HEK293 (cell line): ENCODE data around the gene ATP2A3.

Experiments
- CTCF ChIA-PET: fragments of 350-600 bp; formaldehyde crosslinking; extraction: SDS; loops from one replicate; lab custom pipeline; 2021; ENCODE audit warnings: antibody characterized with exemption; lab: Yijun Ruan, JAX
- POLR2A ChIA-PET: fragments of 300-600 bp; formaldehyde crosslinking; extraction: SDS; loops from one replicate; lab custom pipeline; 2020; ENCODE audit warnings: antibody characterized with exemption, inconsistent platforms; lab: Yijun Ruan, JAX
- H3K27ac ChIP-seq: fragments of 200-500 bp; sonication (Bioruptor generic); 2 replicates; pipeline ENCODE4 v1.5.1; 2014; ENCODE audit warnings: low read depth, low read length, control low read depth, inconsistent platforms; ENCODE audit errors: extremely low read depth
- H3K36me3 ChIP-seq, 2 experiments: fragments of 200-500 bp in 1 of 2; sonication (Bioruptor generic) in 1 of 2; 1 replicate in 1 of 2; 2 replicates in 1 of 2; pipeline ENCODE4 v1.5.1; 2014 to 2017; ENCODE audit warnings: inconsistent platforms in 2 of 2, low read length in 2 of 2; ENCODE audit not compliant: control insufficient read depth in 2 of 2, insufficient read depth in 1 of 2
- H3K4me1 ChIP-seq: fragments of 200-500 bp; sonication (Bioruptor generic); 2 replicates; pipeline ENCODE4 v1.5.1; 2014; ENCODE audit warnings: mild to moderate bottlenecking, low read length, inconsistent platforms; ENCODE audit not compliant: control insufficient read depth, insufficient read depth
- H3K4me3 ChIP-seq: 2 replicates; pipeline ENCODE4 v1.5.1; 2011; ENCODE audit warnings: low read depth, mild to moderate bottlenecking, control low read depth, low read length, moderate library complexity
- H3K9me3 ChIP-seq: fragments of 200-500 bp; sonication (Bioruptor generic); 2 replicates; pipeline ENCODE4 v1.5.1; 2014; ENCODE audit warnings: low read depth, low read length, inconsistent platforms; ENCODE audit not compliant: control insufficient read depth, insufficient read depth
- ELK4 ChIP-seq: IDR thresholded peaks from 2 replicates; pipeline ENCODE4 v1.6.1; 2011; ENCODE audit warnings: mild to moderate bottlenecking, low read depth, low read length, borderline replicate concordance
- GLI4 ChIP-seq: fragments of 450-650 bp; formaldehyde crosslinking; IDR thresholded peaks from 2 replicates; pipeline ENCODE4 v1.5.1; 2016; ENCODE audit warnings: missing biosample characterization, missing genetic modification characterization
- HOXC10 ChIP-seq: sonication (generic); formaldehyde crosslinking; IDR thresholded peaks from 2 replicates; pipeline ENCODE4 v1.8.1; 2023; ENCODE audit warnings: mild to moderate bottlenecking, missing genetic modification reagents
- KLF7 ChIP-seq: fragments of 450-650 bp; formaldehyde crosslinking; IDR thresholded peaks from 2 replicates; pipeline ENCODE4 v1.5.1; 2016; ENCODE audit warnings: missing biosample characterization, missing genetic modification characterization, borderline replicate concordance
- KLF9 ChIP-seq: fragments of 450-650 bp; formaldehyde crosslinking; IDR thresholded peaks from 2 replicates; pipeline ENCODE4 v1.5.1; 2016; ENCODE audit warnings: missing biosample characterization, missing genetic modification characterization, low read depth
- OSR2 ChIP-seq: fragments of 450-650 bp; formaldehyde crosslinking; IDR thresholded peaks from 2 replicates; pipeline ENCODE4 v1.5.1; 2016; ENCODE audit warnings: missing biosample characterization, missing genetic modification characterization
- PRDM1 ChIP-seq: fragments of 450-650 bp; formaldehyde crosslinking; IDR thresholded peaks from 2 replicates; pipeline ENCODE4; 2016; ENCODE audit warnings: missing biosample characterization, missing genetic modification characterization
- SCRT2 ChIP-seq: fragments of 450-650 bp; formaldehyde crosslinking; IDR thresholded peaks from 2 replicates; pipeline ENCODE4 v1.5.1; 2016; ENCODE audit warnings: missing biosample characterization, missing genetic modification characterization
- YY1 ChIP-seq: fragments of 450-650 bp; formaldehyde crosslinking; IDR thresholded peaks from 2 replicates; pipeline ENCODE4 v1.5.1; 2018; ENCODE audit warnings: missing biosample characterization, missing genetic modification characterization
- ZNF132 ChIP-seq: fragments of 450-650 bp; formaldehyde crosslinking; IDR thresholded peaks from 2 replicates; pipeline ENCODE4 v1.5.1; 2017; ENCODE audit warnings: missing biosample characterization, missing genetic modification characterization, borderline replicate concordance
- ZNF133 ChIP-seq: fragments of 450-650 bp; formaldehyde crosslinking; IDR thresholded peaks from 2 replicates; pipeline ENCODE4 v1.5.1; 2016; ENCODE audit warnings: missing biosample characterization, missing genetic modification characterization
- ZNF138 ChIP-seq: fragments of 450-650 bp; formaldehyde crosslinking; IDR thresholded peaks from 2 replicates; pipeline ENCODE4 v1.5.1; 2016; ENCODE audit warnings: missing biosample characterization, missing genetic modification characterization, borderline replicate concordance
- ZNF140 ChIP-seq: fragments of 450-650 bp; formaldehyde crosslinking; IDR thresholded peaks from 2 replicates; pipeline ENCODE4 v1.5.1; 2016; ENCODE audit warnings: missing biosample characterization, missing genetic modification characterization
- ZNF2 ChIP-seq: fragments of 450-650 bp; formaldehyde crosslinking; IDR thresholded peaks from 2 replicates; pipeline ENCODE4 v1.5.1; 2016; ENCODE audit warnings: missing biosample characterization, missing genetic modification characterization
- ZNF335 ChIP-seq: fragments of 450-650 bp; formaldehyde crosslinking; conservative IDR thresholded peaks from 2 replicates; pipeline ENCODE4 v1.5.1; 2016; ENCODE audit warnings: missing biosample characterization, missing genetic modification characterization
- ZNF37A ChIP-seq: fragments of 450-650 bp; IDR thresholded peaks from 2 replicates; pipeline ENCODE4 v1.5.1; 2018; ENCODE audit warnings: missing biosample characterization, missing genetic modification characterization
- ZNF521 ChIP-seq: fragments of 450-650 bp; formaldehyde crosslinking; IDR thresholded peaks from 2 replicates; pipeline ENCODE4 v1.5.1; 2017; ENCODE audit warnings: missing biosample characterization, mild to moderate bottlenecking, missing genetic modification characterization
- ZNF549 ChIP-seq: fragments of 450-650 bp; IDR thresholded peaks from 2 replicates; pipeline ENCODE4 v1.5.1; 2018; ENCODE audit warnings: missing biosample characterization, missing genetic modification characterization, mild to moderate bottlenecking, inconsistent platforms, moderate library complexity
- ZNF561 ChIP-seq: fragments of 450-650 bp; IDR thresholded peaks from 2 replicates; pipeline ENCODE4 v1.5.1; 2018; ENCODE audit warnings: missing biosample characterization, missing genetic modification characterization, borderline replicate concordance
- ZNF596 ChIP-seq: fragments of 450-650 bp; IDR thresholded peaks from 2 replicates; pipeline ENCODE4 v1.5.0; 2018; ENCODE audit warnings: missing biosample characterization, mild to moderate bottlenecking, missing genetic modification characterization, moderate library complexity
- ZNF626 ChIP-seq: fragments of 450-650 bp; sonication (Bioruptor Pico); formaldehyde crosslinking; IDR thresholded peaks from 2 replicates; pipeline ENCODE4 v1.5.1; 2018; ENCODE audit warnings: missing biosample characterization, missing genetic modification characterization, inconsistent platforms
- ZNF654 ChIP-seq: fragments of 450-650 bp; formaldehyde crosslinking; IDR thresholded peaks from 2 replicates; pipeline ENCODE4 v1.5.1; 2016; ENCODE audit warnings: low read depth, missing biosample characterization, missing genetic modification characterization
- ZNF677 ChIP-seq: fragments of 450-650 bp; IDR thresholded peaks from 2 replicates; pipeline ENCODE4 v1.5.0; 2018; ENCODE audit warnings: missing biosample characterization, mild to moderate bottlenecking, missing genetic modification characterization, moderate library complexity
- ZNF768 ChIP-seq: fragments of 450-650 bp; formaldehyde crosslinking; IDR thresholded peaks from 2 replicates; pipeline ENCODE4 v1.5.1; 2018; ENCODE audit warnings: missing biosample characterization, mild to moderate bottlenecking, missing genetic modification characterization
- ZNF777 ChIP-seq: fragments of 450-650 bp; formaldehyde crosslinking; IDR thresholded peaks from 2 replicates; pipeline ENCODE4 v1.5.1; 2017; ENCODE audit warnings: missing biosample characterization, missing genetic modification characterization, borderline replicate concordance
- ZSCAN4 ChIP-seq: fragments of 450-650 bp; formaldehyde crosslinking; IDR thresholded peaks from 2 replicates; pipeline ENCODE4 v1.5.1; 2017; ENCODE audit warnings: missing biosample characterization, missing genetic modification characterization
- TF ChIP-seq, protein P1 (sequence below): fragments of 450-650 bp; formaldehyde crosslinking; IDR thresholded peaks from 2 replicates; pipeline ENCODE4 v1.5.1; 2016; ENCODE audit warnings: missing biosample characterization, missing genetic modification characterization, low read depth
- TF ChIP-seq, protein P2 (sequence below): fragments of 450-650 bp; formaldehyde crosslinking; IDR thresholded peaks from 2 replicates; pipeline ENCODE4 v1.5.1; 2017; ENCODE audit warnings: missing biosample characterization, missing genetic modification characterization

The ATP2A3 gene

GRCh38 chr17:3900646-3901045 lies 63.6 kb downstream of the ATP2A3 start (continued):
- no peak for TF ChIP-seq ZSCAN4 (tag by site-specific recombination)
- TF ChIP-seq ZNF138 (tag by site-specific recombination) = no peak

DNA sequence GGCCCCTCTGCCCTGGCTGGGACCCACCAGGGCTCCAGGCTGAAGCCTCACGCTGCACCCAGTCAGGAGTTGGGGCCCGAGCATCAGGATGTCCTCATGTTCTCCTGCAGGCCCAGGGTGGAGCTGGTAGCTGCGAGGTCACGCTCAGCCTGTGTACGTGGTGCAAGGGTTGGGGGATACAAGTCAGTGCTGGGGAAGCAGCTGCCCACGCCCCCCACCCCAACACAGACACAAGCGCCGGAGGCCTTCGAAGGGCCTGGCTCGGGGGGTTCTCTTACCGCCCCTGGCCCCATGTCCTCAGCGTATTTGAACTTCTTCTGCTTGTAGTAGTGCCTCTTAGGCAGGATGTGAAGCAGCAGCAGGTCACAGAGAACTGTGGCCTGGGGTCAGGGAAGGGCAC lies 66.5 kb downstream of the ATP2A3 start:
- Histone ChIP-seq H3K9me3 (no peaks in the 10 kb centered on the region), H3K4me3 (no peak overlapping the region), H3K27ac (no peak overlapping the region), H3K36me3 (no peaks in the 10 kb centered on the region), H3K4me1 (peaks cover 5% of the 10 kb centered on the region)
- TF ChIP-seq ZNF140 (tag by site-specific recombination) (no peak), YY1 (no peak), ZNF677 (tag by site-specific recombination) (no peak), ZNF549 (tag by site-specific recombination) (no peak), ZNF777 (tag by site-specific recombination) (no peak), SCRT2 (no peak), PRDM1 (no peak), GLI4 (tag by site-specific recombination) (no peak), ZNF561 (no peak), ZNF37A (tag by site-specific recombination) (no peak), ZNF335 (no peak), ZNF596 (tag by site-specific recombination) (no peak)
- TF ChIP-seq, protein P1, sequence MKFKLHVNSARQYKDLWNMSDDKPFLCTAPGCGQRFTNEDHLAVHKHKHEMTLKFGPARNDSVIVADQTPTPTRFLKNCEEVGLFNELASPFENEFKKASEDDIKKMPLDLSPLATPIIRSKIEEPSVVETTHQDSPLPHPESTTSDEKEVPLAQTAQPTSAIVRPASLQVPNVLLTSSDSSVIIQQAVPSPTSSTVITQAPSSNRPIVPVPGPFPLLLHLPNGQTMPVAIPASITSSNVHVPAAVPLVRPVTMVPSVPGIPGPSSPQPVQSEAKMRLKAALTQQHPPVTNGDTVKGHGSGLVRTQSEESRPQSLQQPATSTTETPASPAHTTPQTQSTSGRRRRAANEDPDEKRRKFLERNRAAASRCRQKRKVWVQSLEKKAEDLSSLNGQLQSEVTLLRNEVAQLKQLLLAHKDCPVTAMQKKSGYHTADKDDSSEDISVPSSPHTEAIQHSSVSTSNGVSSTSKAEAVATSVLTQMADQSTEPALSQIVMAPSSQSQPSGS (tag by site-specific recombination) = no peak
- TF ChIP-seq, protein P2, sequence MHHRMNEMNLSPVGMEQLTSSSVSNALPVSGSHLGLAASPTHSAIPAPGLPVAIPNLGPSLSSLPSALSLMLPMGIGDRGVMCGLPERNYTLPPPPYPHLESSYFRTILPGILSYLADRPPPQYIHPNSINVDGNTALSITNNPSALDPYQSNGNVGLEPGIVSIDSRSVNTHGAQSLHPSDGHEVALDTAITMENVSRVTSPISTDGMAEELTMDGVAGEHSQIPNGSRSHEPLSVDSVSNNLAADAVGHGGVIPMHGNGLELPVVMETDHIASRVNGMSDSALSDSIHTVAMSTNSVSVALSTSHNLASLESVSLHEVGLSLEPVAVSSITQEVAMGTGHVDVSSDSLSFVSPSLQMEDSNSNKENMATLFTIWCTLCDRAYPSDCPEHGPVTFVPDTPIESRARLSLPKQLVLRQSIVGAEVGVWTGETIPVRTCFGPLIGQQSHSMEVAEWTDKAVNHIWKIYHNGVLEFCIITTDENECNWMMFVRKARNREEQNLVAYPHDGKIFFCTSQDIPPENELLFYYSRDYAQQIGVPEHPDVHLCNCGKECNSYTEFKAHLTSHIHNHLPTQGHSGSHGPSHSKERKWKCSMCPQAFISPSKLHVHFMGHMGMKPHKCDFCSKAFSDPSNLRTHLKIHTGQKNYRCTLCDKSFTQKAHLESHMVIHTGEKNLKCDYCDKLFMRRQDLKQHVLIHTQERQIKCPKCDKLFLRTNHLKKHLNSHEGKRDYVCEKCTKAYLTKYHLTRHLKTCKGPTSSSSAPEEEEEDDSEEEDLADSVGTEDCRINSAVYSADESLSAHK = no peak
- CTCF ChIA-PET = interaction anchor here (0.5 to 2.6 kb wide), 5 partner anchors 16 to 939 kb away, joined by 4 to 20 read pairs (median 5); no protein-coding TSS in a partner anchor
- POLR2A ChIA-PET = no interaction called here

DNA sequence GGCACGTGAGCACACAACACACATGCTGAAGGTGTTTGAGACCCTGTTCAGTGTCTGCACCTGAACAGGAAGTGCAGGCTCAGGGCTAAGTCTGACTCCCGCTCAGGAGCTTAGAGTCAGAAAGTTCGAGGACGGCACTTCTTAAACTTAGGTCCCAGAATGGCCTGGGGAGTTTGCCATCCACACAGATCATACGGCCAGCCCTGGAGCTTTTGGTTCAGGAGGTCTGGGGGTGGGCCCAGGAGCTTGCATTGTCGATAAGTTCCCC lies 67.3 kb downstream of the ATP2A3 start:
- peaks cover 6% of the 10 kb centered on the region for H3K4me1 ChIP-seq
- no peak overlapping the region for H3K4me3 ChIP-seq
- ChIA-PET CTCF (interaction anchor here (0.5 to 2.6 kb wide), 5 partner anchors 17 to 763 kb away, joined by 3 to 20 read pairs (median 5); partner anchors contain the start of gene NCBP3), POLR2A (no interaction called here)
- no peaks in the 10 kb centered on the region for H3K36me3 ChIP-seq
- no peak overlapping the region for H3K27ac ChIP-seq
- H3K9me3 ChIP-seq = no peaks in the 10 kb centered on the region
- TF ChIP-seq HOXC10 (CRISPR knock-in tag) (no peak), ZNF768 (no peak), ZNF2 (tag by site-specific recombination) (no peak), ZNF133 (tag by site-specific recombination) (no peak), ZNF132 (tag by site-specific recombination) (no peak), OSR2 (tag by site-specific recombination) (no peak), KLF7 (tag by site-specific recombination) (no peak), KLF9 (no peak), ZNF521 (tag by site-specific recombination) (no peak), ZNF626 (no peak), ELK4 (no peak), ZNF654 (tag by site-specific recombination) (no peak)
- TF ChIP-seq, protein P1 (tag by site-specific recombination) = no peak
